ENCODE data around the gene BTBD9.

The BTBD9 gene

GRCh38 chr6:38525888-38526287, 113.8 kb downstream of the BTBD9 start:
- no peak overlapping the region for H2BK120ac ChIP-seq (ENCODE audit: low read depth, low read length)
- no peak overlapping the region for H3K9ac ChIP-seq (ENCODE audit: low read length)
- no peaks in the 10 kb centered on the region for H3K4me1 ChIP-seq (ENCODE audit: control insufficient read depth, low read depth, low read length)
- H3K56ac ChIP-seq (ENCODE audit: low read length) = no peak overlapping the region
- H2BK15ac ChIP-seq (replicated peaks; ENCODE audit: low read depth) = no peak overlapping the region
- H3K4me2 ChIP-seq (ENCODE audit: low read length) = no peak overlapping the region
- no peaks in the 10 kb centered on the region for H3K79me1 ChIP-seq (ENCODE audit: low read length)
- no peak overlapping the region for H2AK5ac ChIP-seq (ENCODE audit: low read length)
- no peak overlapping the region for H3K23ac ChIP-seq (ENCODE audit: low read length)
- H3K4me3 ChIP-seq (ENCODE audit: low read length) = no peak overlapping the region
- no peak for DNase-seq
- no peak overlapping the region for H4K5ac ChIP-seq (ENCODE audit: low read length)
- no peaks in the 10 kb centered on the region for H3K27me3 ChIP-seq (ENCODE audit: insufficient read depth, low read length, poor library complexity)
- H2BK5ac ChIP-seq (ENCODE audit: low read length) = no peak overlapping the region
- no peak overlapping the region for H3K27ac ChIP-seq (ENCODE audit: low read depth, low read length)
- no peak overlapping the region for H3K18ac ChIP-seq (ENCODE audit: low read length)
- H3K79me2 ChIP-seq (ENCODE audit: control insufficient read depth, insufficient read depth, low read length) = no peaks in the 10 kb centered on the region
- no peak overlapping the region for H4K8ac ChIP-seq (ENCODE audit: low read depth, low read length)
- no peaks in the 10 kb centered on the region for H3K36me3 ChIP-seq (ENCODE audit: control insufficient read depth, insufficient read depth, low read length)
- no CpG with 5 or more reads among the region's 2 CpGs for WGBS (ENCODE audit: extremely low coverage, insufficient coverage, low lambda C conversion rate)
- H3K4ac ChIP-seq (ENCODE audit: low read depth, low read length) = no peak overlapping the region

GRCh38 chr6:38524436-38525145, 115.1 kb downstream of the BTBD9 start:
- Histone ChIP-seq H3K23ac (ENCODE audit: low read length) (no peak overlapping the region), H3K4ac (ENCODE audit: low read depth, low read length) (no peak overlapping the region), H3K56ac (ENCODE audit: low read length) (no peak overlapping the region), H2AK5ac (ENCODE audit: low read length) (no peak overlapping the region), H3K27me3 (ENCODE audit: insufficient read depth, low read length, poor library complexity) (no peaks in the 10 kb centered on the region), H2BK120ac (ENCODE audit: low read depth, low read length) (no peak overlapping the region), H4K8ac (ENCODE audit: low read depth, low read length) (no peak overlapping the region), H2BK5ac (ENCODE audit: low read length) (no peak overlapping the region), H3K27ac (ENCODE audit: low read depth, low read length) (no peak overlapping the region), H2BK15ac (replicated peaks; ENCODE audit: low read depth) (no peak overlapping the region), H3K4me1 (ENCODE audit: control insufficient read depth, low read depth, low read length) (no peaks in the 10 kb centered on the region), H3K4me2 (ENCODE audit: low read length) (no peak overlapping the region), H3K79me1 (ENCODE audit: low read length) (no peaks in the 10 kb centered on the region), H3K36me3 (ENCODE audit: control insufficient read depth, insufficient read depth, low read length) (no peaks in the 10 kb centered on the region), H3K4me3 (ENCODE audit: low read length) (no peak overlapping the region), H3K18ac (ENCODE audit: low read length) (no peak overlapping the region), H3K9ac (ENCODE audit: low read length) (no peak overlapping the region), H3K79me2 (ENCODE audit: control insufficient read depth, insufficient read depth, low read length) (no peaks in the 10 kb centered on the region), H4K5ac (ENCODE audit: low read length) (no peak overlapping the region)
- no peak for DNase-seq
- no CpG with 5 or more reads among the region's 3 CpGs for WGBS (ENCODE audit: extremely low coverage, insufficient coverage, low lambda C conversion rate)

DNA sequence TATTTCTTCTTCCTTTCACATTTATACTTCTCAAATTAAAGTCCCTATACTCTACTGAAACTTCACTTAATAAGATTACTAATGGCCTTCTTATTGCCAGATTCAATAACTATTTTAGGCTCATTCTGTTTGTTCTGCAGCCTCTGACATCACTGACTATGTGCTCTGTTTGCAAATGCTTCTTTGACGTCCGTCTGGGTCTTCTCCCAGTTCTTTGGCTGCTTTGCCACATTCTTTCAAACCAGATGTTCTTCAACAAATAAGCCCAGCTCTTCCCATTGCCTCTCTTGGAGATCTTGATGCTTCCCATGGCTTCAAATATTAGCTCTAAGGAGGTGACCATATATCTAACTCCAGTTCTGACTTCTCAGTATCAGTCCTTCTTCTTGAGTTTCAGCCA, 117.4 kb downstream of the BTBD9 start:
- no peak overlapping the region for H3K27ac ChIP-seq (ENCODE audit: low read depth, low read length)
- DNase-seq = no peak
- no peaks in the 10 kb centered on the region for H3K79me2 ChIP-seq (ENCODE audit: control insufficient read depth, insufficient read depth, low read length)
- H3K4me2 ChIP-seq (ENCODE audit: low read length) = no peak overlapping the region
- H2BK15ac ChIP-seq (replicated peaks; ENCODE audit: low read depth) = no peak overlapping the region
- H4K8ac ChIP-seq (ENCODE audit: low read depth, low read length) = no peak overlapping the region
- no peaks in the 10 kb centered on the region for H3K27me3 ChIP-seq (ENCODE audit: insufficient read depth, low read length, poor library complexity)
- H4K5ac ChIP-seq (ENCODE audit: low read length) = no peak overlapping the region
- no peak overlapping the region for H2AK5ac ChIP-seq (ENCODE audit: low read length)
- H3K79me1 ChIP-seq (ENCODE audit: low read length) = no peaks in the 10 kb centered on the region
- no peak overlapping the region for H3K9ac ChIP-seq (ENCODE audit: low read length)
- H3K23ac ChIP-seq (ENCODE audit: low read length) = no peak overlapping the region
- no CpG with 5 or more reads among the region's 2 CpGs for WGBS (ENCODE audit: extremely low coverage, insufficient coverage, low lambda C conversion rate)
- no peaks in the 10 kb centered on the region for H3K36me3 ChIP-seq (ENCODE audit: control insufficient read depth, insufficient read depth, low read length)
- H3K56ac ChIP-seq (ENCODE audit: low read length) = no peak overlapping the region
- H3K4me3 ChIP-seq (ENCODE audit: low read length) = no peak overlapping the region
- no peak overlapping the region for H3K4ac ChIP-seq (ENCODE audit: low read depth, low read length)
- H3K4me1 ChIP-seq (ENCODE audit: control insufficient read depth, low read depth, low read length) = peaks cover 4% of the 10 kb centered on the region
- no peak overlapping the region for H2BK120ac ChIP-seq (ENCODE audit: low read depth, low read length)
- H3K18ac ChIP-seq (ENCODE audit: low read length) = no peak overlapping the region
- no peak overlapping the region for H2BK5ac ChIP-seq (ENCODE audit: low read length)

DNA sequence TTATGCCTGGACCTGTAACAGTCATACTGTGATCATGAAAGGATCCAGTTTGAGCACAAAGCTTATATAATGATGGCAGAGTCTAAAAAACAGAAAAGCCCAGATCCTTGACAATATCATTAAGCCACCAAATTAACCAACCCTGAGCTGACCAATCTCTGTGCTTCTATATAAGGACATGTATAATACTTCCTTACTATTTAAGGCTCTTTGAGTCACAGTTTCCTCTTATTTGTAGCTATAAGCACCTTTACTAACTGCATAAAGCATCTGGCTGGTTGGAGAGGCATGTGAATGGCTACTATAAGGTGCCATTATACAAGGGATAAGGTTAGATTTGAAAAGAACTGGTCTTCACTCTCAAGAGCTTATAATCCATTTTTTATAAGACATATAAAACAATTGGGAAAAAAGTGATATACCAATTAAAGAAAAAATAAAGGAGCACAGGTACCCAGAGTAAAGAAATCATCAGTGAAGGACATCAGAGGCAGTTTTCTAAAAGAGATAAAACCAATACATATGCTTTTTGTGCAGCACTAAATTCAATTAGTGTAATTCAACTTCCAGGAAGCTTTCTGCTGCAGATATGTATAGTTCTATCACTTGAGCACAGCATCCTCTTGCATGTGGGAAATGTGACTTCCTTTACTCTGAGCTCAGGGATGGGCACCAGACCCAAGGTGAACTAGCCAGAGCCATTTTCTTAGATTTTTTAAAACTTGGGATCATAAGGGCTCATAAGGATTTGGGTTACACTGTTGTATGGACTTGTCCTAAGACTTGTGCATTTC, 121.0 kb downstream of the BTBD9 start:
- no peak overlapping the region for H3K4me2 ChIP-seq (ENCODE audit: low read length)
- no peaks in the 10 kb centered on the region for H3K27me3 ChIP-seq (ENCODE audit: insufficient read depth, low read length, poor library complexity)

GRCh38 chr6:38517005-38517404, 122.7 kb downstream of the BTBD9 start:
- DNase-seq = no peak
- H4K5ac ChIP-seq (ENCODE audit: low read length) = no peak overlapping the region
- no peak overlapping the region for H3K9ac ChIP-seq (ENCODE audit: low read length)
- H2BK15ac ChIP-seq (replicated peaks; ENCODE audit: low read depth) = no peak overlapping the region
- no peaks in the 10 kb centered on the region for H3K79me2 ChIP-seq (ENCODE audit: control insufficient read depth, insufficient read depth, low read length)
- H3K79me1 ChIP-seq (ENCODE audit: low read length) = no peaks in the 10 kb centered on the region
- no peak overlapping the region for H2BK120ac ChIP-seq (ENCODE audit: low read depth, low read length)
- H3K4me1 ChIP-seq (ENCODE audit: control insufficient read depth, low read depth, low read length) = peaks cover 4% of the 10 kb centered on the region
- no peaks in the 10 kb centered on the region for H3K36me3 ChIP-seq (ENCODE audit: control insufficient read depth, insufficient read depth, low read length)
- no peak overlapping the region for H3K27ac ChIP-seq (ENCODE audit: low read depth, low read length)
- H3K4me3 ChIP-seq (ENCODE audit: low read length) = no peak overlapping the region
- H3K56ac ChIP-seq (ENCODE audit: low read length) = no peak overlapping the region
- H3K4ac ChIP-seq (ENCODE audit: low read depth, low read length) = no peak overlapping the region
- no peak overlapping the region for H3K4me2 ChIP-seq (ENCODE audit: low read length)
- no peak overlapping the region for H4K8ac ChIP-seq (ENCODE audit: low read depth, low read length)
- no peak overlapping the region for H3K23ac ChIP-seq (ENCODE audit: low read length)
- H2AK5ac ChIP-seq (ENCODE audit: low read length) = no peak overlapping the region
- no peak overlapping the region for H2BK5ac ChIP-seq (ENCODE audit: low read length)
- no peaks in the 10 kb centered on the region for H3K27me3 ChIP-seq (ENCODE audit: insufficient read depth, low read length, poor library complexity)
- no peak overlapping the region for H3K18ac ChIP-seq (ENCODE audit: low read length)

More for the DNA sequence above, 121.0 kb downstream of the BTBD9 start:
- no peak overlapping the region for H3K27ac ChIP-seq (ENCODE audit: low read depth, low read length)
- H3K56ac ChIP-seq (ENCODE audit: low read length) = no peak overlapping the region
- H2BK5ac ChIP-seq (ENCODE audit: low read length) = no peak overlapping the region
- peaks cover 4% of the 10 kb centered on the region for H3K4me1 ChIP-seq (ENCODE audit: control insufficient read depth, low read depth, low read length)
- H3K4ac ChIP-seq (ENCODE audit: low read depth, low read length) = no peak overlapping the region
- H4K8ac ChIP-seq (ENCODE audit: low read depth, low read length) = no peak overlapping the region
- no peak overlapping the region for H3K9ac ChIP-seq (ENCODE audit: low read length)
- no peak overlapping the region for H2BK120ac ChIP-seq (ENCODE audit: low read depth, low read length)
- no peaks in the 10 kb centered on the region for H3K36me3 ChIP-seq (ENCODE audit: control insufficient read depth, insufficient read depth, low read length)
- no peak overlapping the region for H4K5ac ChIP-seq (ENCODE audit: low read length)
- no peak overlapping the region for H2AK5ac ChIP-seq (ENCODE audit: low read length)
- H3K4me3 ChIP-seq (ENCODE audit: low read length) = no peak overlapping the region
- H3K23ac ChIP-seq (ENCODE audit: low read length) = no peak overlapping the region
- no peak for DNase-seq
- no peaks in the 10 kb centered on the region for H3K79me1 ChIP-seq (ENCODE audit: low read length)
- no peak overlapping the region for H3K18ac ChIP-seq (ENCODE audit: low read length)
- no peaks in the 10 kb centered on the region for H3K79me2 ChIP-seq (ENCODE audit: control insufficient read depth, insufficient read depth, low read length)
- no peak overlapping the region for H2BK15ac ChIP-seq (replicated peaks; ENCODE audit: low read depth)

DNA sequence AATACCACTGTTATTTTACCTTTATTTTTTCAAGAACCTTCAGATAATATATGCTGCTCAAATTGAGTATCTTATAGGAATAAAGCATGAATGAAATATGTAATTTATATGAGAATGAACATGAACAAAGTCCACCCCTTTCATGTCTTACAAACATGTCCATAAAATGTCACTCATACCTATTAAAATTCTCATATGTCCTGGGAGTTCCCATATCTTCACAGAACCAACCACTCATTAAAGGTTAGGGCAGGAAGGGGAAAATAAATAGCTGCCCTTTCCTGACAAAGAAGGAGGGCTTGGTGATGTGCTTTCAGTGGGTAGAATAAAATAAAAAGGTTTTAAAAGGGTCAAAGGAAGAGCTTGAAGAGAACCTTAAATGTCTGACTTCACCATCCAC, 125.3 kb downstream of the BTBD9 start:
- no peak for DNase-seq
- H3K4me1 ChIP-seq (ENCODE audit: control insufficient read depth, low read depth, low read length) = peaks cover 6% of the 10 kb centered on the region
- no peak overlapping the region for H3K56ac ChIP-seq (ENCODE audit: low read length)
- H3K18ac ChIP-seq (ENCODE audit: low read length) = no peak overlapping the region
- H3K27me3 ChIP-seq (ENCODE audit: insufficient read depth, low read length, poor library complexity) = no peaks in the 10 kb centered on the region
- no peaks in the 10 kb centered on the region for H3K79me1 ChIP-seq (ENCODE audit: low read length)
- no peak overlapping the region for H3K4me2 ChIP-seq (ENCODE audit: low read length)
- H4K5ac ChIP-seq (ENCODE audit: low read length) = no peak overlapping the region
- no peak overlapping the region for H3K9ac ChIP-seq (ENCODE audit: low read length)
- no peak overlapping the region for H3K4me3 ChIP-seq (ENCODE audit: low read length)
- no peak overlapping the region for H3K23ac ChIP-seq (ENCODE audit: low read length)
- no peaks in the 10 kb centered on the region for H3K36me3 ChIP-seq (ENCODE audit: control insufficient read depth, insufficient read depth, low read length)
- no peak overlapping the region for H3K4ac ChIP-seq (ENCODE audit: low read depth, low read length)
- no peak overlapping the region for H2BK15ac ChIP-seq (replicated peaks; ENCODE audit: low read depth)
- no peak overlapping the region for H3K27ac ChIP-seq (ENCODE audit: low read depth, low read length)
- H2AK5ac ChIP-seq (ENCODE audit: low read length) = no peak overlapping the region
- H4K8ac ChIP-seq (ENCODE audit: low read depth, low read length) = no peak overlapping the region
- H3K79me2 ChIP-seq (ENCODE audit: control insufficient read depth, insufficient read depth, low read length) = no peaks in the 10 kb centered on the region
- no peak overlapping the region for H2BK120ac ChIP-seq (ENCODE audit: low read depth, low read length)
- no peak overlapping the region for H2BK5ac ChIP-seq (ENCODE audit: low read length)
